ENCODE data around the gene CALML3.

The CALML3 gene

DNA sequence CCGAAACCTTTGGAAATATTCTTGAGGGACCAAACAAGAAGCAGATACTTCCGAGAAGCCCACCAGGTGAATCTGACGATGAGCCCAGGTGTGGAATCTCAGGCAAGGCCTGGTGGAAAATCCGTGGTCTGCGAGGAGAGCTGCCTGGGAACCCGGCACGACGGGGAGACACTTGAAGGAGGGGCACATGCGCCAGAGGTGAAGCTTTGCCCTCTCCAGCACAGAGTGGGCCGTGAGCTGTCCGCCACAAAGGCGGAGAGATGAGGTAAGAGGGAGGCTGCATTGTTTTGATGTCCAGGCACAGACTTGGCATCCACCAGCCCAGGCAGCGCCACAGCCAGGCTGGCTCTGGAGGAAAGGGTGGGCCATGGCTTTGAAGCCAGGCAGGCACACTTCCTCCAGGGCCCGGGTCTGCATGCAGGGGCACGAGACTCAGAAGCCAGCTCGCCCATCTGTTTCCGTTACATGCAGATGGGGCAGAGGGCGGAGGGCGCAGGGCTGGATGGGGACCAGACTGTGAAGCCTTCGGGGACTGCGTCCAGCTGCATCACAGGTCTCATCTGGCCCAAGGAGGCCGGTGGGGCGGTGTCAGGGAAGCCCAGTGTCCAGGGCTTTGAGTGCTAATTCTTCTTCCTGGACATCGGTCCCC, 45.4 kb downstream of the CALML3 start:
- no peak for DNase-seq (ENCODE audit: low read depth)

DNA sequence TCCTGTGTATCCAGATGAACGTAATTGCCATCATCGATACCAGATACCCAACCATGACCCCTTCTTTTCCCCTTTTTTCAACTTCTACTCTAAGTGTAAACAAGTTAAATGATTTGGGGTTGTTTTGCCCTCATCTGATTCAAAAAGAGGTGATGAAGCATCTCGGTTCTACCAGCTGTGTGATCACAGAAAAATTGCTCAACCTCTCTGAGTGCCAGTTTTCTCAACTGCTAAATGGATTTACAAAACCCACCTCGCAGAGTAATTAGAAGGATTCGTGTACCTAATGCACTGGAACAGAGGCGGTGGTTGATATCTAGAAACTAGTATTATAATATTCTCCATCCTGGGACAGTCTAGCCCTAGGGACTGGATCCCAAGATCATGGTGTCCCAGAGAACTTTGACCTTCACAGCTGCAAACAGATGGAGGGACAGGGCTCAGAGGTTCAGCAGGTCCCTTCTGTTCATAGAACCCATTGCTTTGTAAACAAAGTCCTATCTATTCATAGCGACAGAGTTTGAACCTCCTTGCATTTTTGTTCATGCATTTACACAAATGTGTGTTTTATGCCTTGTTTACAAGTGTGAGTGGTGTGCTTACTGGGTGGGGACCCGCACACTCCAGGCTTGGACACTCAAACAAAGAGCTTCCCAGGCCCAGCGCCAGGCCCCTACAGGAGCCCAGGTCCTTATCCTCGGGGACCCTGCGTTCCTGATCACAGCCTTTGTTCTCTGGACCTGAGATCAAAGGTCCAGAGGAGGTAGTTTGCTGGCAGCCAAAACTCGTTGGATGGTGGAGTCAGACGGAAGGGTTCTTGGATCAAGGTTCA, 46.4 kb downstream of the CALML3 start:
- DNase-seq (ENCODE audit: low read depth): no peak

DNA sequence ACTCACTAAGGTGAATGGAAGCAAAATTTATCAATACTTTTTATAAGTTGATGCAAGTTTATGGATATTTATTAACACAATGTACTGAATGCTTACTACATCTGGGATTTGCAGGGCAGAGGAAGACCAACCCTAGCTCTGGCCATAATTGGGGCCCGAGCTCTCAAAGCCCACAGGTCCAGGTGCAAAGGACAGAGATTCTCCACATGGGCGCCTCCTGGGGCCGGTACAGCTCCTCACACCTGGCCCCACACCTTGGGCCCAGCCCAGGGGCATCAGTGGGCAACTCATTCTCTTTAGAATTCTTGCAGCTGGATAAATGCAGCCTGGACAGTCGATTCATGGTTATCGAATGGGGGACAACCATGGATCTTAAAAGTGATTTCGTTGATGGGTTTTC, 47.1 kb downstream of the CALML3 start:
- no peak for DNase-seq (ENCODE audit: low read depth)

DNA sequence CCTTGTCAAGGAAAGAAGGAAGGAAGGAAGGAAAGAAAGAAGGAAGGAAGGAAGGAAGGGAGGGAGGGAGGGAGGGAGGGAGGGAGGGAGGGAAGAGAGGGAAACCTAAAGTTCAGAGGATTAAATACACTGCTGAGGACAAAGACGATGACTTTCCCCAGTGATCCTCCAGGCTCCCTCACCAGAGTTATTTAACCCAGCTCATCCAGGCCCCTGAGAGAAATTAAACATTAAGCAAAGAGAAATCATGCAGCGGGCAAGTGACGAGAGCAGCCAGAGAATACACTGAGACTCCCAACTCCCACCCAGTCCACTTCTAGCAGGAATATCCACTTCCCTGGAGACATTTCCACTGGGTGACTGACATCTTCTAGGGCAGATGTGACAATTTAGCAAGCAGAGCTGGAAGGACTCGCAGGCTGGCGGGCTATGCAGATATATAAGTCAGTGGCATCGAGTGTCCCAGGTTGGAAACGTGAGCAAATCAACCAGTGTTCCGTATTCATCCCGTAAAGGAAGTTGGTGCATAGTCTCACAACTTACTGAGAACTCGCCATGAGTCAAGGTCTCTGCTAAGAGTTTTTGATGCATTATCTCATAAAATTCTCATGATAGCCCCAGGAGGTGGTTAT, 48.7 kb downstream of the CALML3 start:
- no peak for DNase-seq (ENCODE audit: low read depth)

DNA sequence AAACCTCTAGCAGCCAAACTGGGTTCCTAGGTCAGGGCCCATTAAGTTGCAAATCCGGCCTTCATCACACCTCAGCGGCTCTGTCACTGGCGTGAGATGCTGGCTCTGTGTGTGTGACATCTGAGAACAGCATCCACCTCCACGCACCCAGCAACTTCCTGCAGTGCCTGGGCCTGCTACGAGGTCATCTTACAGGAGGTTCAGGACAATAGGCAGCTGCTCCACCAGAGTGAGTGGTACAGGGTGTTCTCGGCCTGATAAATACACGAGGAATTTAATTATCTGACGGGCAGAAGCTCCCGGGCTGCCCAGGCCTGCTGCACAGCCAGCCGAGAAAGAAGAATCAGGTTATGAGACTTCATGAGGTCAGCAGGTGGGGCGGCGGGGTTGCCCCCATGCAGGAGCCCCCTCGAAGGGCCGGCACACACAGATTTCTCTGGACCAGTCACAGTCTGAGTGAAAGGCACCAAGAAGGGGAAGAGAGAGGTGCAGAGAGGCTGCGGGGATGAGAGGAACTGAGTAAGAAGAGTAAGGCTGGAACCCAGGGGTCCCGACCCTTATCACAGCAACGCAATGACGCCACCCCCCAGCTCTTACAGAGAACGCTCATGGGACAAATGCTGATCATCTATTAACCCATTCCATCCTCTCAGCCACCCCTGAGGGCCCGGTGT, 49.3 kb downstream of the CALML3 start:
- no peak for DNase-seq (ENCODE audit: low read depth)

DNA sequence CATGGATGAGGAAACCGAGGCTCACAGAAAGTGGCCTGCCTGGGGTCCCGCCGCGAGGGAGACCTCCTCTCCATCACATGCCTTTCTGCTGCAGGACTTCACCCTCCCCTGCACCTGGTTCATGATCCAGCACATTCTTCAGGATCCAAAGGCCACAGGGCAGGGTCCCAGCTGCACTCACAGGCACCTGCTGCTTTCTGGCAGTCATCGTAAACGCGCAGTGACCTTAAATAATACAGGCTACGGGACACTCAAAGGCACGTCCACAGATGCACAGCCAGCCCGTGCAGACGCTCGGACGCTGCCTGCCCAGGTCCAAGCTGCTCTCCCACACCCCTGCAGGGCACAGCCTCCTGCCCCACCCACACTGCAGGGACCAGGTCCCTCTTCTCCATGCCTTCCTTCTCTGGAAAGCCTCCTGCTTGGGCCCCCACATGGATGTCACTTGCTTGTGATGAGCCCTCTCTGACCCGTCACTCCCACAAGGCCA, 49.9 kb downstream of the CALML3 start:
- no peak for DNase-seq (ENCODE audit: low read depth)

DNA sequence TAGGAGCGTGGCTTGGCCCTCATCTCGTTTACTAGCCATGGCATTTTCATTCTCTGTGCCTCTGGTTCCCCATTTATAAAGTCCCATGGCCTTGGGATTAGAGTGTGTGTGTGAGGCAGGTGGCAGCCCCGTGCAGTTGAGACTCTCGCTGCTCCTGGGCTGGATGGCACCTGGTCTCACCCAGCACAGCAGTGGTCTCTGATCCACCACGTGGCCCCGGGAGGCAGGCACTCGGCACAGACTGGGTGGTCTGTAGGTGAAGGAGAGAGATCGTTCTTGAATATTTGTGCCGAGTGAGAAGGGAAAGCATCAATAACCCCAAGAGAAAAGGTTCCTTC, 50.4 kb downstream of the CALML3 start:
- no peak for DNase-seq (ENCODE audit: low read depth)

DNA sequence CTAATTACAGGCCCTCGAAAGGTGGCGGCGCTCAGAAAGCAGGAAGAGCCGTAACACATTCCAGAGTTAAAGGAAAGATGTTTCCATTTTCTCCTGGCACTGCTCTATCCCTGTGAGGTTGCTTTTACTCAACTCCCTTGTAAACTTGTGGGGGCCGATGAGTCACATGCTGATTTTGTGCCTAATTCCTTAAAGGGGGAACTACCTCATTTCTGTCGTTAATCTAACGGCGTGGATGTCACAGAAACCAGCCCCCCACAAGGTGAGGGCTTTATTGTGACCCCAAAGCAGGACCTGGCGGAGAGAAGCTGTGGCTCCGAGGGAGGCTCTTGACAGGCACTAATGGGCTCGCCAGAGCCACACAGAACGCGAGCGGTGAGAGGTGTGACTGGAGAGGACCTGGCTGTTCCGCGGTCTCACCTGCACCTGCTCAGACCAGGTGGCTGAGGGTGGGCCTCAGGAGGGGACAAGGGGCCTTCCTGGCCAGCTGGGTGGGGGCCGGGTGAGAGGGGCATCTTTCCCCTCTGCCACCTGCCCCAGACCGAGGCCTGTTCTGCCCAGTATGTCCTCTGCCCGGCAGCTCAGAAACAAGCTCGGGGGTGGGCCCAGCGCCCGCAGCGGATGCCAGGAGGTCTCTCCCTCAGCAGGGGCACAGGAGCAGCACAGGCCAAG, 50.9 kb downstream of the CALML3 start:
- DNase-seq (ENCODE audit: low read depth): no peak

DNA sequence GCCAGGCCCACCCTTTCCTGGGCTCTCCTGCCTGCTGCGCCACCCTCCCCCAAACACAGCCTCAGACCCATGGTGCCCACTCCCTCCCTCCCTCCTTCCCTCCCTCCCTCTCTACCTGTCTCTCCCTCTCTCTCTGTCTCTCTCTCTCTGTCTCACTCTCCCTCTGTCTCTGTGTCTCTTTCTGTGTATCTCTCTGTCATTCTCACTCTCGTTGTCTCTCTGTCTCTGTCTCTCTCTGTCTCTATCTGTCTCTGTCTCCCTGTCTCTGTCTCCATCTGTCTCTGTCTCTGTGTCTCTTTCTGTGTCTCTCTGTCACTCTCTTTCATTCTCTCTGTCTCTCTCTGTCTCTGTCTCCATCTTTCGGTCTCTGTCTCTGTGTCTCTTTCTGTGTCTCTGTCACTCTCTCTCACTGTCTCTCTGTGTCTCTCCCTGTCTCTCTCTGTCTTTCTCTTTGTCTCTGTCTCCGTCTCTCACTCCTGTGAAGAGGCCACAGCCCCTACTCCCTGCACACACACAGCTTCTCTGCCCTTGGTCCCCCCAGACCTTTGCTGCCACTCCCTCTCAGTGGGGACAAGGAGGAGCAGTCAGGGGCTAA, 51.5 kb downstream of the CALML3 start:
- no peak for DNase-seq (ENCODE audit: low read depth)

All from stimulated activated CD8-positive, alpha-beta memory T cell treated with anti-CD3 and anti-CD28 coated beads, Interleukin-12 subunit alpha, Interleukin-12 subunit beta, amount 100 ng/mL, for 1 hour (primary cell).